Measurements from ENCODE around the gene CSNK1G3.
A peak's percentile ranks its signal among the peaks of the same experiment; 100 is the strongest.

The CSNK1G3 gene

DNA sequence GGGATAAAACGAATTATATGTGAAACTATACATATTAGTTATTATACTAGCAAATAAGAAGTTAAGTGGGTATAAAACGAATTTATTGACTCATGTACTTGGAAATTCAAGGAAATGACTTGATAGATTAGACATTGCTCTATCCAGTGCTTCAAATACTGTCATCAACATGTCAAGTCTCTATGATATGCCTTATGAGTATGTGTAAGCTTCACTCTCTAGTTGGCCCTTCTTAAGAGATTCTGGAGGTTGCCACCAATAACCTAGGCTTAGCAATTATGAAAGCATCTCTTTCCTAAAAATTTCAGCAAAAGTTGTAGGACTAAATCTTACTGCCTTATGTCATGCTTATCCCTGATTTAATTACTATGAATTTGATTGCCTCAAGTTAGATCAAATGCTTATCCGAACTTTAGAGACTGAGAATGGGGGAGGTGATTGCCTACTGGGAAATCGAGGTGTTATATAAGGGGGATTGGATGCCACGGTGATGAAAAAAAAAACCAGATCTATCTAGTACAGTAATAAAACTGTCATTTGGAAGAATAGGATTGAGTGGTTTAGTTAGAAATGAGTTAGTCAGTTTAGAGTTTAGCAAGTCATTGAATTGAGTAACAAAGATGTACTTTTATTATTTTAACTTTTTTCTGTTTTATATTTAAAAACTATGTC lies 46.9 kb downstream of the CSNK1G3 start:
- TF ChIP-seq, protein P1, sequence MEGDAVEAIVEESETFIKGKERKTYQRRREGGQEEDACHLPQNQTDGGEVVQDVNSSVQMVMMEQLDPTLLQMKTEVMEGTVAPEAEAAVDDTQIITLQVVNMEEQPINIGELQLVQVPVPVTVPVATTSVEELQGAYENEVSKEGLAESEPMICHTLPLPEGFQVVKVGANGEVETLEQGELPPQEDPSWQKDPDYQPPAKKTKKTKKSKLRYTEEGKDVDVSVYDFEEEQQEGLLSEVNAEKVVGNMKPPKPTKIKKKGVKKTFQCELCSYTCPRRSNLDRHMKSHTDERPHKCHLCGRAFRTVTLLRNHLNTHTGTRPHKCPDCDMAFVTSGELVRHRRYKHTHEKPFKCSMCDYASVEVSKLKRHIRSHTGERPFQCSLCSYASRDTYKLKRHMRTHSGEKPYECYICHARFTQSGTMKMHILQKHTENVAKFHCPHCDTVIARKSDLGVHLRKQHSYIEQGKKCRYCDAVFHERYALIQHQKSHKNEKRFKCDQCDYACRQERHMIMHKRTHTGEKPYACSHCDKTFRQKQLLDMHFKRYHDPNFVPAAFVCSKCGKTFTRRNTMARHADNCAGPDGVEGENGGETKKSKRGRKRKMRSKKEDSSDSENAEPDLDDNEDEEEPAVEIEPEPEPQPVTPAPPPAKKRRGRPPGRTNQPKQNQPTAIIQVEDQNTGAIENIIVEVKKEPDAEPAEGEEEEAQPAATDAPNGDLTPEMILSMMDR (conservative IDR thresholded peaks at IDR 0.05; ENCODE audit: low read depth, low read length) = no peak
- no peak overlapping the region for H3K4me3 ChIP-seq (ENCODE audit: low read depth, low read length)
- DNase-seq (ENCODE audit: low read depth) = no peak

DNA sequence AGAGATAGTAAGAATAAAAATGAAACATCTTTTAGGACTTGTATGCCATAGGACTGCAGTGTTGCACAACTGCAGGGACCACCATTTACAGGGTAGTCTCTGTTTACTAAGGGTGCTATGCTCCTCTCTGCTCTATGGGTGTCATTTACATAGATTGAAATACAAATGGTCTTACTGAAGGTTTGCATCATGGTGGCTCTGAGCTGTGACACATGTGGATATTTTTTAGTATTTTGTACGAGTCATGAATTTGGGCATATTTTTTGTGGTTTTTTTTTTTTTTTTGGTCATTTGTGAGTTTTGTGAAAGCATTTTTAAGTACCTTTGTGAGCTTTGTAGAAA lies 47.4 kb downstream of the CSNK1G3 start:
- no peak for DNase-seq (ENCODE audit: low read depth)
- H3K4me3 ChIP-seq (ENCODE audit: low read depth, low read length) = no peak overlapping the region
- TF ChIP-seq, protein P1 (conservative IDR thresholded peaks at IDR 0.05; ENCODE audit: low read depth, low read length) = no peak

DNA sequence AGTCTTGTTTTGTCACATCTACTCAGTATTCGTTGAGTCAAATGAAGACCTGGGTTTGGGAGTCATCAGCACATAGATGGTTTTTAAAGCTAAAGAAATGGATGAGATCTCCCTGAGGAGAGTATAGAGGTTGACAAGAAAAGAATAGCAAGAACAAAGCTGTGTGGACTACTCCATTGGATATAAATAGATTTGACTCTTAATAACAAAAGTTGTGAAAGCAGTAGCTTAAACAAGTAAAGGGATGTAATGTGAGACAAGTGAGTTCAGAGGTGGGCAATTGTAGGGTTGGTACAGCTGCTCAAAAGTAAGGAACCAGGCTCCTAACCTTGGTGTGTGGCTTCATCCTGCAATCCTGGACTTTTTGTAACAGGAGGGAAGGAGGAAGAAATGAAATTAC lies 49.3 kb downstream of the CSNK1G3 start:
- TF ChIP-seq, protein P1 (conservative IDR thresholded peaks at IDR 0.05; ENCODE audit: low read depth, low read length) = no peak
- no peak overlapping the region for H3K4me3 ChIP-seq (ENCODE audit: low read depth, low read length)
- DNase-seq (ENCODE audit: low read depth) = peak; percentile 33

DNA sequence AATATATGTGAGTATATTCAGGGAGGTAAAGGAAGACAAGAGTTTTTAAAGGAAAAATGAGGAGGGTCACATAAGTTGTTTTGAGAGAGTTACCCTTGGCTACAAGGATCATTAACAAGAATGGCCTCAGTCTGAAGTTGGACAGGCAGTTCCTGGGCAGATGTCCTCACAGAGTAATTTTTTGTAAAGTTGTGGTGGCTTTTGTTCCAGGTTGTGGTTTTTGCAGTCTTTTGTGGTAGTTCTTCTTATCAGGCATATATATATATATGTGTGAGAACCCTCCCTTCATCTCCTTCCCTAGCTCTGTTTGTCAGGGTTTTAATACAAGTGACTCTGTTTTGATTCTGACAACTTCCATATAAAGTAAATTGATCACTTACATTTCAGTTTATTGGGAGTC lies 60.0 kb downstream of the CSNK1G3 start:
- DNase-seq (ENCODE audit: low read depth) = no peak
- TF ChIP-seq, protein P1 (conservative IDR thresholded peaks at IDR 0.05; ENCODE audit: low read depth, low read length) = no peak
- H3K4me3 ChIP-seq (ENCODE audit: low read depth, low read length) = no peak overlapping the region

DNA sequence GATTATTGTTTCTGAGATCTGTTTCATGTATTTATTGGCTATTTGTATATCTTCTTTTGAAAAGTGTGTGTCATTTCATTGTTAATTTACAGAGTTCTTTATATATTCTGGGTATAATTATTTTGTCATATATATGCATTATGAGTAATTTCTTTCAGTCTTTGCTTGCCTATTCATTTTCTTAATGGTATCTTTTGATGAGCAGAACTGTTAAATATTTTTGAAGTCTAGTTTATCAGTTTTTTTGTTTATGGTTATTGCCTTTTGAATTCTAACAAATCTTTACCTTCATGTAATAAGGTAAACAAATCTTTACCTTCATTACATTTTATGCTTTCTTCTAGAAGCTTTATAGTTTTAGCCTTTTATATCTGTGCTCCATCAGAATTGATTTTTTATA lies 66.4 kb downstream of the CSNK1G3 start:
- H3K4me3 ChIP-seq (ENCODE audit: low read depth, low read length) = no peak overlapping the region
- DNase-seq (ENCODE audit: low read depth) = no peak
- TF ChIP-seq, protein P1 (conservative IDR thresholded peaks at IDR 0.05; ENCODE audit: low read depth, low read length) = no peak

DNA sequence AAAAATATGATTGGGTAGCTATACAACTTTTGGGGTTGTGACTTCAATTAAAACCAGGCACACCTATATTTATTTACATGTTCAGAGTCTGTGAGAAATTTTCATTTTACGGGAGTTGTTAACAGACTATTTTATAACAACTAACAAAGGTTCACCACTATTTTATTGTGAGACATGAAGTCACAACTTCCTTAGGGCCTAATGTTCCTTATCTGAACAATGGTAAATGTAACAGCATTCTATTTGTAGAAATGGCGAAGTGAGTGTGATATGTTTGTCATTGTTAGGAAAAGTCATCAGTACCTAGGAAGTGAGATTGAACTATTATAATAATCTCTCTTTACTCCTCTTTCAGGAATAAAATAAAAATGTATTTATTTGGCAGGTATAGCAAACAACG lies 67.4 kb downstream of the CSNK1G3 start:
- TF ChIP-seq, protein P1 (conservative IDR thresholded peaks at IDR 0.05; ENCODE audit: low read depth, low read length) = no peak
- no peak for DNase-seq (ENCODE audit: low read depth)
- no peak overlapping the region for H3K4me3 ChIP-seq (ENCODE audit: low read depth, low read length)

DNA sequence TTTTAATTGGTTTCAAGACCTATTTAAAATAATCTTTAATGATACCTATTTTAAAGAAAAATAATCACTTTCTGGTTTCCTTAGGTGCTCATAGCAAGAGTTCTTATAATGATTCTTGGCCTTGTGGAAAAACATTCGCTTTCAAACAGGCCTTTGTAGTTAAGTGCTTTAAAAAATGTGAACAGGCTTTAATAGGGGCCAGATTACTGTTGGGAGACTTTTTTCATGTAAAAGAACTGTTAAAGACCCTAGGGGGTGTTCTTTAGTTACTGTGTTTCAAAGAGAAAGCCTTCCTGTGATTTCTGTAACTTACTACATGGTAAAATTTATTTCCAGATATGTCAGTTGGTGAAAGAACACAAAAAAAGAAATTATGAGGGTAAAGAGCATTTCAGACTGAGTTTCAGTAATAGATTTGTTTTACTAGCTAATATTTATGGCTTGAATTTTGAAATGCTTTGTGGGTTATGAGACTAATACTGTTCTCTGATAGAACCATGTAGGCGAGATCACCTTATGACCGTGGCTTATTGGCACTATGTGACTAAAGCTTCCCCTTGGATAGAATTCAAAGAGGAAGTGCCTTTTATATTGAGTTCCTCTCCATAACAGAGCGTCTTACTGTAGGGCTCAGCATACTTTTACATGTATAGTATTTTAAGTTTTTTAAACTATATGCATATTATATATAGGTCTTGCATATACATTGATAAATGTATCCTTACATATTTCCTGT lies 70.7 kb downstream of the CSNK1G3 start:
- H3K4me3 ChIP-seq (ENCODE audit: low read depth, low read length) = no peak overlapping the region
- TF ChIP-seq, protein P1 (conservative IDR thresholded peaks at IDR 0.05; ENCODE audit: low read depth, low read length) = no peak
- peak; percentile 16 for DNase-seq (ENCODE audit: low read depth)

All from choroid plexus epithelial cell (primary cell).